GM12878 (cell line): ENCODE data around the gene ERCC2. TPM values are rescaled to one million over a fixed set of nuclear protein-coding genes. Genes with fewer than 3 reads are reported as not detected.

Source experiments
- ATAC-seq: fragments of 200-7000 bp; cut with Tn5 transposase; 3 replicates; pipeline ENCODE4 v1.9.1; 2020; ENCODE audit warnings: mild to moderate bottlenecking, moderate library complexity
- BruUV-seq: library from RNA; stranded (reverse); fragments of 400-500 nt; replicated peaks from 2 replicates; lab custom pipeline; 2021; lab: Mats Ljungman, UMichigan
- CTCF ChIA-PET: fragments of 300-600 bp; sonication (Branson Sonifier 250); formaldehyde crosslinking; extraction: SDS; loops from one replicate; lab custom pipeline; 2021; ENCODE audit warnings: inconsistent platforms; lab: Yijun Ruan, JAX
- POLR2A ChIA-PET: fragments of 350-600 bp; formaldehyde crosslinking; extraction: SDS; loops from one replicate; lab custom pipeline; 2021; ENCODE audit warnings: inconsistent platforms; lab: Charles Lee
- RAD21 ChIA-PET: fragments of 300-600 bp; sonication (Branson Sonifier 250); formaldehyde crosslinking; loops from one replicate; lab custom pipeline; 2023; ENCODE audit warnings: antibody characterized with exemption; ENCODE audit not compliant: unreplicated experiment; lab: Charles Lee
- SMC1A ChIA-PET: fragments of 300-600 bp; sonication (Branson Sonifier 250); formaldehyde crosslinking; loops from one replicate; lab custom pipeline; 2023; ENCODE audit not compliant: unreplicated experiment, uncharacterized antibody; lab: Charles Lee
- DNase-seq: peaks from one replicate; pipeline ENCODE4 v3.0.0-alpha.2; 2011; ENCODE audit warnings: low read depth, low spot score
- FAIRE-seq: peaks from 3 replicates; lab custom pipeline; 2011; peaks lifted over from hg19 to GRCh38; lab: Jason Lieb, UNC
- H2AFZ ChIP-seq: 2 replicates; pipeline ENCODE4 v1.6.0; 2011; ENCODE audit warnings: low read depth, low read length, control low read depth; ENCODE audit not compliant: control insufficient read depth
- H3K27ac ChIP-seq: 2 replicates; pipeline ENCODE4 v1.5.1; 2011; ENCODE audit warnings: control low read depth; ENCODE audit not compliant: control insufficient read depth, insufficient read depth
- H3K27me3 ChIP-seq, 2 experiments: replicated peaks in 1 of 2; 2 replicates each; pipeline versions ENCODE4 v1.6.0 to v1.6.1; 2011; ENCODE audit warnings: low read length in 1 of 2; ENCODE audit not compliant: control insufficient read depth in 2 of 2, insufficient read depth in 2 of 2
- H3K36me3 ChIP-seq, 2 experiments: 2 replicates each; pipeline ENCODE4 v1.5.1; 2011; ENCODE audit warnings: low read length in 1 of 2; ENCODE audit not compliant: control insufficient read depth in 2 of 2, insufficient read depth in 2 of 2
- H3K4me1 ChIP-seq: 2 replicates; pipeline ENCODE4 v1.6.1; 2011; ENCODE audit warnings: mild to moderate bottlenecking, low read length, moderate library complexity, mixed read lengths; ENCODE audit not compliant: control insufficient read depth, insufficient read depth
- H3K4me2 ChIP-seq: 2 replicates; pipeline ENCODE4 v1.6.0; 2011; ENCODE audit warnings: control low read depth; ENCODE audit not compliant: control insufficient read depth, insufficient read depth
- H3K4me3 ChIP-seq: fragments of 200-600 bp; sonication (generic); 2 replicates; pipeline ENCODE4 v1.5.1; 2016
- H3K79me2 ChIP-seq: 2 replicates; pipeline ENCODE4 v1.6.0; 2011; ENCODE audit warnings: low read length; ENCODE audit not compliant: control insufficient read depth, insufficient read depth
- H3K9ac ChIP-seq: 2 replicates; pipeline ENCODE4 v1.8.0; 2011; ENCODE audit warnings: low read length, control low read depth, mixed read lengths; ENCODE audit not compliant: control insufficient read depth, insufficient read depth
- H3K9me3 ChIP-seq: replicated peaks from 3 replicates; pipeline ENCODE4 v1.5.1; 2011; ENCODE audit warnings: mild to moderate bottlenecking, low read length; ENCODE audit not compliant: control insufficient read depth, insufficient read depth
- H4K20me1 ChIP-seq: 2 replicates; pipeline ENCODE4 v1.6.0; 2011; ENCODE audit not compliant: control insufficient read depth, insufficient read depth
- CBX5 ChIP-seq: sonication (generic); IDR thresholded peaks from 2 replicates; pipeline ENCODE4 v1.6.1; 2016; ENCODE audit warnings: low read depth, moderate library complexity, mild to moderate bottlenecking, inconsistent platforms
- FOS ChIP-seq: IDR thresholded peaks from 3 replicates; pipeline ENCODE4 v1.6.1; 2011; ENCODE audit warnings: borderline replicate concordance; ENCODE audit not compliant: insufficient read length; ENCODE audit errors: extremely low read depth
- GATAD2B ChIP-seq: fragments of 450-650 bp; conservative IDR thresholded peaks from 2 replicates; pipeline ENCODE4 v1.6.1; 2017; ENCODE audit warnings: low read depth, mild to moderate bottlenecking, moderate library complexity
- KLF5 ChIP-seq: fragments of 450-650 bp; IDR thresholded peaks from 2 replicates; pipeline ENCODE4 v1.6.1; 2014; ENCODE audit warnings: mild to moderate bottlenecking; ENCODE audit not compliant: partially characterized antibody
- MYB ChIP-seq: fragments of 150-350 bp; IDR thresholded peaks from 2 replicates; pipeline ENCODE4 v1.6.1; 2014; ENCODE audit warnings: mild to moderate bottlenecking, low read depth, low read length, borderline replicate concordance
- NBN ChIP-seq: fragments of 450-650 bp; IDR thresholded peaks from 2 replicates; pipeline ENCODE4 v1.6.1; 2016
- NFXL1 ChIP-seq: fragments of 450-650 bp; IDR thresholded peaks from 2 replicates; pipeline ENCODE4 v1.6.1; 2017; ENCODE audit warnings: antibody characterized with exemption, mild to moderate bottlenecking, borderline replicate concordance
- NFYB ChIP-seq: IDR thresholded peaks from 2 replicates; pipeline ENCODE4 v1.6.1; 2011; ENCODE audit warnings: low read depth, mild to moderate bottlenecking, low read length, improper control_type of control experiment, moderate library complexity; ENCODE audit not compliant: insufficient read depth
- NR2C2 ChIP-seq: IDR thresholded peaks from 2 replicates; pipeline ENCODE4 v1.6.1; 2011; ENCODE audit warnings: borderline replicate concordance, low read depth; ENCODE audit not compliant: control insufficient read depth, insufficient read length
- PML ChIP-seq: IDR thresholded peaks from 2 replicates; pipeline ENCODE4 v1.6.1; 2012; ENCODE audit warnings: low read length, inconsistent platforms
- RELA ChIP-seq: fragments of 450-650 bp; IDR thresholded peaks from 2 replicates; pipeline ENCODE4 v1.8.0; 2014; ENCODE audit warnings: borderline replicate concordance; ENCODE audit not compliant: partially characterized antibody
- SREBF2 ChIP-seq: IDR thresholded peaks from 2 replicates; pipeline ENCODE4 v1.6.1; 2012; ENCODE audit warnings: mild to moderate bottlenecking, low read length
- SUZ12 ChIP-seq: fragments of 200-600 bp; sonication (generic); IDR thresholded peaks from one replicate; pipeline ENCODE4 v1.6.1; 2018; ENCODE audit warnings: antibody characterized with exemption, mild to moderate bottlenecking; ENCODE audit not compliant: unreplicated experiment
- TBL1XR1 ChIP-seq: IDR thresholded peaks from 2 replicates; pipeline ENCODE4 v1.6.1; 2012; ENCODE audit warnings: low read depth, low read length, improper control_type of control experiment
- TCF12 ChIP-seq: IDR thresholded peaks from 2 replicates; pipeline ENCODE4 v1.6.1; 2011; ENCODE audit warnings: low read depth, mild to moderate bottlenecking, low read length
- ZNF384 ChIP-seq: IDR thresholded peaks from 2 replicates; pipeline ENCODE4 v1.6.1; 2012; ENCODE audit warnings: low read depth, mild to moderate bottlenecking, low read length, improper control_type of control experiment, borderline replicate concordance
- WGBS: methylation state at CpG from one replicate; pipeline ENCODE4 v1.1.6; 2016; ENCODE audit warnings: low lambda C conversion rate; ENCODE audit not compliant: insufficient replicate concordance, insufficient coverage; ENCODE audit errors: missing lambda C conversion rate; 5-methylcytosine and 5-hydroxymethylcytosine counted together
- in situ Hi-C: fragments of 300-500 bp; cut with MboI; formaldehyde crosslinking; loops from 9 replicates; pipeline ENCODE4 v1.14.3; 2018; ENCODE audit warnings: mixed read lengths
- intact Hi-C: fragments of 100-400 bp; cut with micrococcal nuclease; formaldehyde crosslinking; loops from one replicate; pipeline ENCODE4 v1.14.2; 2022; ENCODE audit not compliant: unreplicated experiment
- polyA plus RNA-seq, 11 experiments: library from polyadenylated mRNA; depleted of rRNA in 4 of 11; unstranded in 6 of 11; stranded (reverse) in 5 of 11; fragments of >200 nt; fragmentation: Nextera tagmentation in 4 of 11; fragmentation: Illumina TruSeq in 1 of 11; extraction: Ambion mirVana in 4 of 11; extraction: Trizol in 1 of 11; gene quantifications; 1 replicate in 1 of 11; 2 replicates in 10 of 11; pipeline versions ENCODE4 v1.2.1 to v1.2.3, GENCODE V29; 2011 to 2016; ENCODE audit warnings: inconsistent platforms in 2 of 11, missing spikeins in 2 of 11, low read depth in 1 of 11
- total RNA-seq, 4 experiments: library from RNA; depleted of rRNA in 3 of 4; stranded (reverse); fragments of >200 nt in 3 of 4; fragmentation: Illumina TruSeq in 1 of 4; extraction: Trizol in 1 of 4; gene quantifications; 2 replicates each; pipeline versions ENCODE4 v1.2.1 to v1.2.3, GENCODE V29; 2013 to 2021
- TF ChIP-seq, protein P1 (sequence below): fragments of 450-650 bp; IDR thresholded peaks from 2 replicates; pipeline ENCODE4 v1.6.1; 2017; ENCODE audit warnings: mild to moderate bottlenecking, moderate library complexity
- TF ChIP-seq, protein P2 (sequence below): IDR thresholded peaks from 2 replicates; pipeline ENCODE4 v1.6.1; 2012; ENCODE audit warnings: low read depth, low read length, improper control_type of control experiment
- TF ChIP-seq, protein P3 (sequence below): fragments of 450-650 bp; conservative IDR thresholded peaks from 2 replicates; pipeline ENCODE4 v1.6.1; 2017; ENCODE audit warnings: mild to moderate bottlenecking, moderate library complexity

Gene ERCC2
- total and polyA plus RNA-seq, 10 of the 15 experiments (the other 5 are each of a cell fraction or from before 2014, with no cell fraction given): 1.3 to 40.1 (median 15.6) TPM

GRCh38 chr19:45323671-45324081 is 46.7 kb downstream of the ERCC2 start:
- FAIRE-seq: no peak
- Histone ChIP-seq H3K79me2 (no peaks in the 10 kb centered on the region), H3K9me3 (no peaks in the 10 kb centered on the region), H3K27me3 (peaks cover 0 to 3% of the 10 kb centered on the region in 2 experiments; a peak in 1 of 4 replicates), H4K20me1 (no peaks in the 10 kb centered on the region), H3K4me1 (no peaks in the 10 kb centered on the region), H3K36me3 (no peaks in the 10 kb centered on the region), H3K4me3 (no peak overlapping the region), H3K4me2 (no peak overlapping the region), H3K27ac (no peak overlapping the region), H2AFZ (no peak overlapping the region), H3K9ac (no peak overlapping the region)
- intact Hi-C loops (no loop called here), in situ Hi-C loops (no loop called here)
- WGBS: 4% methylated on average over 28 of the region's 30 CpGs
- no TSS peak for BruUV-seq
- no peak; the same call in 2 of the 3 replicates for ATAC-seq
- SMC1A ChIA-PET: no interaction called here
- TF ChIP-seq, protein P1, sequence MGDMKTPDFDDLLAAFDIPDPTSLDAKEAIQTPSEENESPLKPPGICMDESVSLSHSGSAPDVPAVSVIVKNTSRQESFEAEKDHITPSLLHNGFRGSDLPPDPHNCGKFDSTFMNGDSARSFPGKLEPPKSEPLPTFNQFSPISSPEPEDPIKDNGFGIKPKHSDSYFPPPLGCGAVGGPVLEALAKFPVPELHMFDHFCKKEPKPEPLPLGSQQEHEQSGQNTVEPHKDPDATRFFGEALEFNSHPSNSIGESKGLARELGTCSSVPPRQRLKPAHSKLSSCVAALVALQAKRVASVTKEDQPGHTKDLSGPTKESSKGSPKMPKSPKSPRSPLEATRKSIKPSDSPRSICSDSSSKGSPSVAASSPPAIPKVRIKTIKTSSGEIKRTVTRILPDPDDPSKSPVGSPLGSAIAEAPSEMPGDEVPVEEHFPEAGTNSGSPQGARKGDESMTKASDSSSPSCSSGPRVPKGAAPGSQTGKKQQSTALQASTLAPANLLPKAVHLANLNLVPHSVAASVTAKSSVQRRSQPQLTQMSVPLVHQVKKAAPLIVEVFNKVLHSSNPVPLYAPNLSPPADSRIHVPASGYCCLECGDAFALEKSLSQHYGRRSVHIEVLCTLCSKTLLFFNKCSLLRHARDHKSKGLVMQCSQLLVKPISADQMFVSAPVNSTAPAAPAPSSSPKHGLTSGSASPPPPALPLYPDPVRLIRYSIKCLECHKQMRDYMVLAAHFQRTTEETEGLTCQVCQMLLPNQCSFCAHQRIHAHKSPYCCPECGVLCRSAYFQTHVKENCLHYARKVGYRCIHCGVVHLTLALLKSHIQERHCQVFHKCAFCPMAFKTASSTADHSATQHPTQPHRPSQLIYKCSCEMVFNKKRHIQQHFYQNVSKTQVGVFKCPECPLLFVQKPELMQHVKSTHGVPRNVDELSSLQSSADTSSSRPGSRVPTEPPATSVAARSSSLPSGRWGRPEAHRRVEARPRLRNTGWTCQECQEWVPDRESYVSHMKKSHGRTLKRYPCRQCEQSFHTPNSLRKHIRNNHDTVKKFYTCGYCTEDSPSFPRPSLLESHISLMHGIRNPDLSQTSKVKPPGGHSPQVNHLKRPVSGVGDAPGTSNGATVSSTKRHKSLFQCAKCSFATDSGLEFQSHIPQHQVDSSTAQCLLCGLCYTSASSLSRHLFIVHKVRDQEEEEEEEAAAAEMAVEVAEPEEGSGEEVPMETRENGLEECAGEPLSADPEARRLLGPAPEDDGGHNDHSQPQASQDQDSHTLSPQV: no peak
- TF ChIP-seq NFXL1 (no peak), SUZ12 (no peak), MYB (no peak), CBX5 (no peak), KLF5 (no peak), ZNF384 (no peak), NBN (no peak), FOS (no peak), NR2C2 (no peak), PML (no peak), NFYB (no peak), GATAD2B (no peak), SREBF2 (no peak), TBL1XR1 (no peak), RELA (no peak), TCF12 (no peak)
- TF ChIP-seq, protein P2, sequence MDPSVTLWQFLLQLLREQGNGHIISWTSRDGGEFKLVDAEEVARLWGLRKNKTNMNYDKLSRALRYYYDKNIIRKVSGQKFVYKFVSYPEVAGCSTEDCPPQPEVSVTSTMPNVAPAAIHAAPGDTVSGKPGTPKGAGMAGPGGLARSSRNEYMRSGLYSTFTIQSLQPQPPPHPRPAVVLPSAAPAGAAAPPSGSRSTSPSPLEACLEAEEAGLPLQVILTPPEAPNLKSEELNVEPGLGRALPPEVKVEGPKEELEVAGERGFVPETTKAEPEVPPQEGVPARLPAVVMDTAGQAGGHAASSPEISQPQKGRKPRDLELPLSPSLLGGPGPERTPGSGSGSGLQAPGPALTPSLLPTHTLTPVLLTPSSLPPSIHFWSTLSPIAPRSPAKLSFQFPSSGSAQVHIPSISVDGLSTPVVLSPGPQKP: no peak
- TF ChIP-seq, protein P3, sequence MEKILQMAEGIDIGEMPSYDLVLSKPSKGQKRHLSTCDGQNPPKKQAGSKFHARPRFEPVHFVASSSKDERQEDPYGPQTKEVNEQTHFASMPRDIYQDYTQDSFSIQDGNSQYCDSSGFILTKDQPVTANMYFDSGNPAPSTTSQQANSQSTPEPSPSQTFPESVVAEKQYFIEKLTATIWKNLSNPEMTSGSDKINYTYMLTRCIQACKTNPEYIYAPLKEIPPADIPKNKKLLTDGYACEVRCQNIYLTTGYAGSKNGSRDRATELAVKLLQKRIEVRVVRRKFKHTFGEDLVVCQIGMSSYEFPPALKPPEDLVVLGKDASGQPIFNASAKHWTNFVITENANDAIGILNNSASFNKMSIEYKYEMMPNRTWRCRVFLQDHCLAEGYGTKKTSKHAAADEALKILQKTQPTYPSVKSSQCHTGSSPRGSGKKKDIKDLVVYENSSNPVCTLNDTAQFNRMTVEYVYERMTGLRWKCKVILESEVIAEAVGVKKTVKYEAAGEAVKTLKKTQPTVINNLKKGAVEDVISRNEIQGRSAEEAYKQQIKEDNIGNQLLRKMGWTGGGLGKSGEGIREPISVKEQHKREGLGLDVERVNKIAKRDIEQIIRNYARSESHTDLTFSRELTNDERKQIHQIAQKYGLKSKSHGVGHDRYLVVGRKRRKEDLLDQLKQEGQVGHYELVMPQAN: no peak
- POLR2A ChIA-PET: interaction anchor here (0.6 kb wide), 1 partner anchor 258 kb away, joined by 3 read pairs; no protein-coding TSS in a partner anchor
- RAD21 ChIA-PET: no interaction called here
- no peak for DNase-seq
- CTCF ChIA-PET: no interaction called here
